ENCODE measurements around the gene LTBP1.
"Not testable (repeated sequence)": the region's sequence is repeated elsewhere in the genome, so short reads cannot be mapped to it uniquely, and the experiment has no call there.

The LTBP1 gene

DNA sequence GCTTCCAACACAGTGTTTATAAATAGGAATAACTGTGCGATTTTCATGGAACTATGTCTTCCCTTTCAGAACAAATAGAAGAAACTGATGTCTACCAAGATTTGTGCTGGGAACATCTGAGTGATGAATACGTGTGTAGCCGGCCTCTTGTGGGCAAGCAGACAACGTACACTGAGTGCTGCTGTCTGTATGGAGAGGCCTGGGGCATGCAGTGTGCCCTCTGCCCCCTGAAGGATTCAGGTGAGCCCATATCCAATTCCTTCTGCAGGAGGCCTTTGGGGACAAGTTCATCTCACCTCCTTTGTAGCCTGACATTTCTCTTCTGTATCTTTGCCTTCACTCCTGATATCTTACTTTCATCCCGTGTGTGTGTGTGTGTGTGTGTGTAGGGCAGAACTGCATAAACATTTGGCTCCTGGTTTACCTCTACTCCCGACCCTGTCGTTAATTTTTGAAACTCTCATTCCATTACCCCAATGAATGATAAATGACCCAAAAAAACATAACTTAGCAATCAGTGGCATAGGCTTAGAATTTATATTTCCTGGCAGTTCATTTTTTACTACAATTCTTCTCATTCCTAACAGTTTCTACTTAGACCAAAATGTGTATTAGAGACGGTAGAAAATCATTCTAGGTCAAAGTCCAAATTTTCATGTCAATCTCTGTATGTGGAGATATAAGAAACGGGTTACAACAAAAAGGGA is 418.7 kb downstream of the LTBP1 start:
- no peak for DNase-seq

DNA sequence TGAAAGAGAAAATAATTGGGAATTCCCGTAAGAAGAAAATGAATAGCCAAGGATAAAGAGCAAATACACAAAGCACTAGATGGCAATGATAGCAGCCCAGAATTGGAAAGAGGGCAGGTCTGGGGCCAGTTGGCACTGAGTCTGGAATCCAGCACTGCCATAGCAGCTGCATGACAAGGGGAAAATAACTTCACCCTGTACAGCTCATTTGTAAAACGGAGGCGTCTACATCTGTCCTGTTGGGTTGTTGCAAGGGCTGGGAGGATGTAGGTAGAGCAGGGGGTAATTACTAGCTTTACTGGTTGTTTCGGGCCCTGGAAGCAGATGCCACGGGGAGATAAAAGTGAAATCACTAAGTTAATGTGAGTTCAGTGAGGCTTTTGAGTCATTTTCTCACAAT is 419.7 kb downstream of the LTBP1 start:
- peak in 1 of 5 experiments; percentile 72 for DNase-seq

DNA sequence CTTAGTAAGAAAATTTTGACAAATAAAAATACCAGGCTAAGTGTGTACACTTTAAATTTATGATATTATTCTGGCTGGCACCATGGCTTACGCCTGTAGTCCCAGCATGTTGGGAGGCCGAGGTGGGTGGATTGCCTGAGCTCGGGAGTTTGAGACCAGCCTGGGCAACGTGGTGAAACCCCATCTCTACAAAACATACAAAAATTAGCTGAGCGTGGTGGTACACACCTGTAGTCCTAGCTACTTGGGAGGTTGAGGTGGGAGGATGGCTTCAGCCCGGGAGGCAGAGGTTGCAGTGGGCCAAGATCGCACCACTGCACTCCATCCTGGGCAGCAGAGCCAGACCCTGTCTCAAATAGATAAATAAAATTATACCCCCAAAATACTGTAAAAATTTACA is 421.8 kb downstream of the LTBP1 start:
- not testable (repeated sequence) for DNase-seq

DNA sequence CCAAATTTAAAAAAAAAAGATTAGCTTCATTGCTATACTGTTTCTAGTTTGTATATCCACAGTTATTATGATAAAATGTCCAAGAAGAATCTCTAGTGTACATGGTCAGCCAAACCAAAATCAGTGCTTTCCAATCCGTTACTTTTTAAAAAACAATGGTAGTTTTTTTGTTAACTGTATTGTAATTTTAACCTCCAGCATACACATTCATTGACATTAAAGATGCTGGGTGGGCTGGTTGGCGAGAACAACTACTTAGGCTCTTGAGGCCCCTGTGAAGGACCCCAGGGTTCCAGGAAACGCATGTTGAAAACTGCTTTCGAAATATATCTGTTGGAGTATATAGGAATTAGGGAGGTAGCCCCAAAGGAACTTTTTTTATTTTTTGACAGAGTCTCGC is 422.4 kb downstream of the LTBP1 start:
- DNase-seq, result no peak

DNA sequence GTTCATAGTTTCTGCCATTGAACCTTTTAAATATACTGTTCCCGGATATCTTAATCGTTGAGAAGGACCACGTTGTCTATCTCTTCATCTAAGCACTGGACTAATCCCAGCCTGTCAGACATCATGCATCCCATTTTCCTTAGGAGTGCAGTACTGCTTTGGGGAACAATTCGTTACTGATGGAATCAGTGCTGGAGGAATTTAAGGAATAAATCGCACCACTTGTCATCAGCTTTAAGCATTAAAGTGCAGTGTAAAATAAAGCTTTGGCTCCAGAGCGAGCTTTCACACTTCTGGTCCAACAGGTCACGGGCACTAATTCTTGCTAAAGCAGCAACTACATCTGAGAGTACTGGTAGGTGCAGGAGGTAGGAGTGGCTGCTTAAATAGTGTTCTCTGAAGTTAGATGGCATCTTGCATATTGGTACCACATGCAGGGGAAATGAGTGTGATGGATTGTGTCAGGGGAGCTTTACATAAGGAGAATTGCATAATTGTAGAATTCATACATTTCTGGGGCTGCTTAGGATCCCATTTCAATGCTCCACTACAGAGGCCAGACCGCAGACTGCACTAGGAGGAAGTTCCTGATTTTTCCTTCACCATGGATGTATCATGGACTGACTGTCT is 424.0 kb downstream of the LTBP1 start:
- DNase-seq, result no peak

DNA sequence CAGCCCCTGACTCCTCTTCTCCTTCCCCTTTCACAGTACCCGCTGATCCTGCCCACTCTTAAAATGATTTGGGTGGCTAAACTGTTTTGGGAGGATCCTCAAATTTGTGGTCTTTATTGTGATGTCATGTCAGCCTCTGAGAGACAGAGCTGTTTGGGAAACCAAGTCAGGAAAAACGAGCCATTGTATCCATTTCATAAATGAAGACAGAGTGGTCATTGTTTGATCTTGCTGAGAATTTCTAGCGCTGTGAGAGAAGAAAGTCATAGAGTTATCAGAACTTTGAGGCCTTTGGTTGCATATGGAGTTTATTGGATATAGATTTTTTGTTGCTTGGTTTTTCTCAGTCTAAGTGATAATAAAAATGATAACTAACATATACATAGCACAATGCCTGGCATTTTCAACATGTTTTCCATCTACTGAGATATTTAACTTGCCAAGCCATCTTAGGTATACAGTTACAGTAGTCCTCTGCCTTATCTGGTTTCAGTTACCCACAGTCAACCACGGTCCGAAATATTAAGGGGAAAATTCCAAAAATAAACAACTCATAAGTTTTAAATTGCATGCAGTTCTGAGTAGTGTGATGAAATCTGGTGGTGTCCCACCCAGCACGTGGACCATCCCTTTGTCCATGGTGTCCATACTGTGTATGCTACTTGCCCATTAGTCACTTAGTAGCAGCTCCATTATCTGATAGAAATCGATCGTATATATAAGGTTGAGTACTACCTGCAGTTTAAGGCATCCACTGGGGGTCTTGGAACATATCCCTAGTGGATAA is 424.7 kb downstream of the LTBP1 start:
- DNase-seq, result no peak

DNA sequence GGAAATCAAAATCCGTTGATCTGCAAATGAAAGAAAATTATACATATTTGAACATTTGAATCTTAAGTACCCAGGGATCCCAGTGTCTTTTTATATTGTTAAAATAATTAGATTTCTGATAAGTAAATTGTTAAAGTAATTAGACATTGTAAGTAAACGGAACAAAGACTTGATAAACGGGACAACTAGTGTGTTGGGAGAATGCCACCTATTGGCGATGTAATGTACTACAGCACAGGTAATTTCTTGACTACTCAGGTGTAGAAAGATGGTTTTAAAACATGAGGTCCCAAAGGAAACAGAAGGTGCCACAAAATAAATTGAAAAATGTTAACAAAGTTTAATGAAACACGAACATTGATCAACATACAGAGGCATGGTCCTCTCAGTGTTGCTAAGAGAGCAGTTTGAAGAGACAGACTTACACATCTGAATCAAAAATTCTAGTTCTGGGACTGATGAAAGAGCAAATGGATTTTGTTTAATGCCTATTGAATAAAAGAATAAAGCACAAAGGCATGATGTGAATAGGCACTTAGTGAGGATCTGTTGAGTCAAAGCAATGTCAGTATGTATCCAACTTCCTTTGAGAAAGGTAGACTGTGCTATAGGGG is 426.3 kb downstream of the LTBP1 start:
- DNase-seq, result peak in 1 of 5 experiments; percentile 59

DNA sequence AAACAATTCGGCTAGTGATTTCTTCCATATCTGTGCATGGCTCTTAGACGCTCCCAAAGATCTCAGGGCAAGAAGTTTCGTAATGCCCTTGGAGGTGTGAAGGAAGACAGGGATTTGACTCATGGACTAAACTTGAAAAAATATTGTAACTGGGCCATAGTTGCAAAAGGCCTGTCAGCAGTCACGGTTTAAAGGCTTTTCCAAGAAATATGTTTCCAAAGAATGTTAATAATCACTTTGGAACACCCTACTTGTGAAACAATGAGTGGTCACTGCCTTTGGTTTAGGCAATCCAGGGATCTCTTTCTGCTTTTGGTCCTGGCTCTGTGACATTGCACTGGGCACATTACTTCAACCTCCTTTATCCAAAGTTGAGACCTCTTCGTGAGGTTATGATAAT is 427.2 kb downstream of the LTBP1 start:
- DNase-seq, result no peak

DNA sequence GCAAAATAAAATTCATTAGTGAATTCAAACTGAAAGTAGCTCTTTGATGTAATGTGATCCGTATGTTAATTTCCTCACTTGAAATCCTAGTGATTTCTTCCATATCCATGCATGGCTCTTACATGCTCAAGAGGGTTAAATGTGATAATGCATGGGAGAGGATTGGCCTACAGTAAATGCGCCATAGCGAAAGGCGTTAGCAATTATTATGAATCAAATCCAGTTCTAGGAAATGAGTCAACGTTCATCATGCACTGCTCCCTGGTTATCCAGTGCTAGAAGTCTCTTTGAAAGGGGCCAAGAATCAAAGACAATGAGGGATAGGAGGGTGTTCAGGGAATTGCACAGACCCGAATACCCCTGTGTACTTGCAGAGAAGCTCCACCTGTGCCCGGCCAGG is 428.3 kb downstream of the LTBP1 start:
- DNase-seq, result no peak

DNA sequence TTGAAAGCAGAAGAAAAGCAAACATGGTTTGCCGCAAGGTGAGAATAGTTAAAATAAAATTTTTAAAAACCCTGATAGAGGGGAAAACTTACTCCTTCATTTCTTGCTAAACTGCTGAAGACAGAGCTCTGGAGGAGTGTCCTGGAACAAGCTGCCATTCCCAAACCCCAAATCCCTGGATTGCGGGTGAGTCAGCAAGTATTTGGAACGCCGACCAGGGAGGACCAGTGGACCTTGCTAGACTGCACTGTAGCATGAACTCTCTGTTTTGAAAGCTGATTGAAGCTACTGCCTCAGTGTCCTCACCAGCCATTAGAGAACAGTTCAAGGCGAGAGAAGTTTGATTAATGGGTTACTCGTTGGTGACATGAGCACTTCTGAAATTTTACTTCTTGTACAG is 430.3 kb downstream of the LTBP1 start:
- no peak for DNase-seq

DNA sequence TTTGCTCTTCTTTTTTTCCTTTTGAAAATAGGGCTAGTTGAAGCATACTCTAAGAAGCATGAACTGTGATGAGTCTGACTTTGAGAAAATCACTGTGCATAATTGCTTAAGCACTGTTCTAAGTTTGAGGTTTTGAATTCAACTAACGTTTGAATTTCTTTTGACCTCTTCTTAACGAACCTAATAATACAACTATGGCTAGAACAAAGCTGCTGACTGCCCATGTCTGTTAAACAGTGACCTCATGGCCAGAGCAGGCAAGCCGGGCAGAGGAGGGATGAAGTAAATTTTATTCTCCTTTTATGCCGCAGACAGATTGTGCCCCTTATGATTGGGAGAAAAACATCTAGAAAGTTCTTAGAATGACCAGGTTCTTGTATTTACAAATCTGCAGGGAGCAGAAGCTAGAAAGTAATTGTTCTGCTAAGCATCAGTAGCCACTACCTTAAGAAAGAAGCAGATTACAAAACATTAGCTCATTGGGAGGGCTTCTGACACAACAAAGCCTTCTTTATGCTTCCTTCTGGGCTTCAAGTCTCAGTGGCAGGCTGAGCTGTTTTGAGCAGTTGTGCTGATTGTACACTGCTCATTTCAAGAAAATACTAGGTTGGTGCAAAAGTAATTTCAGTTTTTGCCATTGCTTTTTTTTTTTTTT is 431.9 kb downstream of the LTBP1 start:
- no peak for DNase-seq

DNA sequence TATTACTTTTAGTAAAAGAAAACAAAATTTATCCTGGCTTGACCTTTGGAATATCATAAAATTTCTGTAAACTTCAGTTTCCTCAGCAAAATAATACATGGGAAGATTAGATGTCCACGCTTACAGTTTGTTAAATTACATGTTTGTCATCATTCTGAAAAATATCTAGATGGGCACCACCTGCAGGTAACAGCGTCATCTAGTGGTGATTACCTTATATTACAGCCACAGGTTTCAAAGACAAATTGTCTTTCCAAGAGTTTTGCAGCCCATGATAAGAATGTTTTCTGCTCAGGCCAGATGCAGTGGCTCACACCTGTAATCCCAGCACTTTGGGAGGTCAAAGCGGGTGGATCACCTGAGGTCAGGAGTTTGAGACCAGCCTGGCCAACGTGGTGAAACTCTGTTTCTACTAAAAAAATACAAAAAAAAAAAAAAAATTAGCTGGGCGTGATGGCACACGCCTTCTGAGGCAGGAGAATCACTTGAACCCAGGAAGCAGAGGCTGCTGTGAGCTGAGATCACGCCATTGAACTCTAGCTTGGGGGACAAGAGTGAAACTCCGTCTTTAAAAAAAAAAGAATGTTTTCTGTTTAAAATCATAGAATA is 433.4 kb downstream of the LTBP1 start:
- DNase-seq, result peak in 1 of 5 experiments; percentile 12

DNA sequence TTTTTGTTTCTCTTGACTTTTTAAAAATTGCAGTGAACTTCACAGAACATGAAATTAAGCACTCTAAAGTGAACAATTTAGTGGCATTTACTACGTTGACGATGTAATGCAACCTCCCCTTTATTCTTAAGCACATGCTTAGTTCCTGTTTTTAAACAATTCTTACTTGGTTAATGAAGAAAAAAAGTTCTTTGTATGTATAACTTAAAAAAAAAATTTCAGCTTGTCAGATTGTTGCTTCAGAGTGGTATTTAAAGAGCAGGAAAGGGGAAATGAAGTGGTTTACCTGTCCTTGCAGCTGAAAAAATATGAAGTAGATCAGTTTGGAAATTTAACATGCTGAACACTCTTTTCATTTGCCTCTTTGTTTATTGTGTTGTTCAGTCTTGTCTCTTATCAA is 434.0 kb downstream of the LTBP1 start:
- DNase-seq, result no peak

DNA sequence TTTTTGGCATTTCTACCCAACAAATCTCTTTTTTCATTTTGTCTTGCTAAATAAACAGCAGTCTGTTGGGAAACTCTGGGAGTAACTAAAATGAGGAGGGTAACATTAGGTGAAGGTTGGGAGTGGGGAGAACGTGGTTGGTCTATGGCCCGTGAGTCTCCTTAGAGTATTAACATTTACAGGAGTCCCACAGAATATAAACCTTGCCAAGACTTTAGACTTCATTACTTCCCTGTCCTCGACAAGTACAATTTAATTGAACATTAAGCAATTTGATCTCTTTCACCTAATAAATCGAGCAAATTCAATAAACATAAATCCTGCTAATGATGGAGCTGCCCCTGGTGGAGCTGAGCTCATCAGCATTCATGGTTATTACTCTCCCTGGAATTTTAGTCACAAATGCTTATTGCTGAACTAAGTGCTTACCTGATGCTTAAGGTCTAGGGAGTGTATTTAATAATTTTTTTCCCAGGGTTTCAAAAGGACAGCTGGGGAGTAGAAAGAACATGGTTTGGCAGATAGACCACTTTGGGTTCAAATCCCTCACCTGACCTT is 434.6 kb downstream of the LTBP1 start:
- no peak for DNase-seq

DNA sequence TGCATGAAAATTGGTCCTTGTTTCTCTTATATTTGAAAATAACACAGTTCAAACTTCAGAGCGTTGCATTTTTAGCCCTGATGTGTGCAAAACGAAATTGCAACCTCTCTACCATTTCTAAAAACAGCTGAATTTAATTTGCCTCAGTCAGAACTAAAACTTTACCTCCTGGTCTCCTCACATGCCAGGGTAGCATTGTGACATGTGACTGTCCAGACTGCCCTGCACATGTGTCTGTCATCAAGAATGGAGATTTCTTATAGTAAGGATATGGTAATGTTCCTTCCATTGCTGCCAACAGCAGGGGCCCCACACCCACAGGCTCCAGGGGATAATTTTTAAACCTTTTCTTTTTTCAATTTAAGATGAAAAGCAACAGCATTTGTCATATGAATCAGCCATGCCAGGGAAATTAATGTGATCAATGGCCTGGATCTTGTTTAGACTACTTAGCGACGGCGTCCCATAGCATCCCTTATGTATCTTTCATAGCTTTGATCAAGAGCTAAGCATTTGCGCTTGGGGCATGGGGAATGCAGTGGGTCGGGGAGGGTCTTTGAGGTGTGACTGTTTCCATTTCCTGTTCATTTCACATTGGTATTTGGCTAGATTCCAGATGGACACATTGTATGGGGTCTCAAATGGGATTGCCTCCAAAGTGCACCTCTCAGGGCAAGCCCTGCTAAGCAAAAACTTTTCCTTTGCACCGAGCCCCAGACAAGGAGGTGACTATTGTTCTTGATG is 437.3 kb downstream of the LTBP1 start:
- no peak for DNase-seq

DNA sequence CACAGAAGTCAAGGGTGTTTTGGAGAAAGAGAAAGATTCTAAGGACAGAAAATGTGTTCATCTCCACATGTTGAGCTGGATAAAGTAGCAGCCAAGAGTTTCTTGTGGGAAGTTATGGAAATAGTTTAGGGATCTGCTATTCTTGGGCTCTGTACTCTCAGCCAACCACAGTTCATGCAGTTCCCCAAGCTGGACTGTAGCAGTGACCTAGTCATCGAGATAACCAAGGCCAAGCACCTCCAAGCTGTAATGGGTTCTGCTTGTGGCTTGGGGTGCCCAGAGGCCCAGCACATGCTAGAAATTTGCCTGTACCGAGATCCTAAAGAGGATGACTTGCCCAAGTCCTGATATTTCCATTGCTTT is 437.8 kb downstream of the LTBP1 start:
- DNase-seq, result no peak

DNA sequence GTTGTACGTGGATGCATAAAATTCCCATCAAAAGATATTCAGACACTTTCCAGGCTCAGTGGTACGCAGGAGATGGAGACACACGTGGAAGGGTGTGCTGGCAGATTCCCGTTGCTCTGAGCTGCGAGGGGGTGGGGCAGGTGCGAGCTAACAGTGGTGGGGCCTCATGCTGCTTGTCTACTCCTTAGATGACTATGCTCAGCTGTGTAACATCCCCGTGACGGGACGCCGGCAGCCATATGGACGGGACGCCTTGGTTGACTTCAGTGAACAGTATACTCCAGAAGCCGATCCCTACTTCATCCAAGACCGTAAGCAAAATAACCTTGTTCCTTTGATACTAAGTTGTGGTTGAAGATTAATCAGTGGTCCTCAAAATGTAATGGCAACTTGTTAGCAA is 442.2 kb downstream of the LTBP1 start:
- DNase-seq, result no peak

DNA sequence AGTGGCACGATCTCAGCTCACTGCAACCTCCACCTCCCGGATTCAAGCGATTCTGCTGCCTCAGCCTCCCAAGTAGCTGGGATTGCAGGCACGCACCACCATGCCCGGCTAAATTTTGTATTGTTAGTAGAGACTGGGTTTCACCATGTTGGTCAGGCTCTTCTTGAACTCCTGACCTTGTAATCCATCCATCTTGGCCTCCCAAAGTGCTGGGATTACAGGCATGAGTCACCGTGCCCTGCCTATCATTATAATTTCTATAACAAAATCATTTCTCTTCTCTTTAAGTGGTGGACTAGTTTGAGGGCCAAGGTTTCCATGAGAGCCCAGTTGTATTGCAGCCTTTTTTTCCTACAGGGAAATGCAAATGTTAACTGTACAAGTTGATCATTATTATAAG is 442.9 kb downstream of the LTBP1 start:
- DNase-seq, result not testable (repeated sequence)

DNA sequence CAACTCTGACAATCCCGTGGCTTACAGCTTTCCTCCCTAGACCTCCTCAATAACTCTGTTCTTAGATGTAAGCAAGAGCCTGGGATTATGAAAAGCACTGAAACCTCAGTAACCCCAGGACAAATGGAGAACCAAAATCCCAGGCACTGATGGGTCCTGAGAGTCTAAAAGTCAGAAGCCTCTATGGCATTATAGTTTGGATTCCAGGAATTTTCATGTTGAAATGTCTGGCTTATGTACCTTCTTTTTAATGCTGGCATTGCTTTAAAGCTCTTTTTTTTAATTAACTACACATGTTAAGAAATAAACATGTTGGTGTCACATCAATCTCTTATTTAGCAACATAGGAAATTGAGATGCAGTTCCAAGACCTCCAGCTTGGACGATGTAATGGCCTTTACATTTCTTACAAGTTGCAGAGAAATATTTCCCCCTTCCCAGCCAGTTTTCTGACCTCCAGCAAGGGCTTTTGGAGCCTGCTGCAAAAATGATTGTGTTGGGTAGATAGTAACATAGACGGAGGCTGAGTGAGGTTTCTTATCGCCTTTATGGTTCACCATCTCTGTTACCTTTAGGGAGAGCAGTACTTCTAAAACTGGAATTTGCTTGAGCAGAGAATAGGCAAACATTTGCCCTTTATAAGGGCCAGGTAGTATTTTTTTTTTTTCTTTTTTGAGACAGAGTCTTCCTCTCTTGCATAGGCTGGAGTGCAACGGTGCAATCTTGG is 444.9 kb downstream of the LTBP1 start:
- no peak for DNase-seq

DNA sequence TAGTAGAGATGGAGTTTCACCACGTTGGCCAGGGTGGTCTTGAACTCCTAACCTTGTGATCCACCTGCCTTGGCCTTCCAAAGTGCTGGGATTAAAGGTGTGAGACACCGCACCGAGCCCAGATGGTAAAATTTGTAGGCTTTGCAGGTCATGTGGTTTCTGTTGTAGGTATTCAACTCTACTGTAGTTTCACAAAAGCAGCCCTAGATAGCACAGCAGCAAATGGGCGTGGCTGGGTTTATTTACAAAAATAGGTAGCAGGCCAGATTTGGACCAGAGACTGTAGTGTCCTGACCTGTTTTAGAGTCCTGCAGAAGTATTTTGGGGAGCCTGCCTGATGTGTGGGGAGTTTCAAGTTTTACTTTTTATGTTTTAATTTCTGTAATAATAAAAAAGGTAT is 445.6 kb downstream of the LTBP1 start:
- no peak for DNase-seq

DNA sequence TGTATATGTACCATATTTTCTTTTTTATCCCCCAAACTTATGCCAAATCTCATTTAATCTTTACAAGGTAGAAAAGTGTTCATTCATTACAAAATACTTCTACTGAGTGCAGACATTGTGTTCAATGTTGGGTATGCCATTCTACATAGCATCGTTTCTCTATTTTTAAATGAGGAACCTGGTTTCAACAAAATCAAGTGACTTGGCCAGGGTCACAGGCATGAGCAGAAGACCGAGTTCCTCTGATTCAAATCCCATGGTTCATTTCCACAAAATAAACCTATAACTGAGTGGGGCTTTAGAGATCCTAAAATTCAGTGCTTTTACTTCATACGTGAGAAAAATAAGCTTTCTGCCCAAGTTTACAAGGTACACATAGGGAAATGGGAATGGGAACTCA is 448.3 kb downstream of the LTBP1 start:
- no peak for DNase-seq
